Measurements from ENCODE around the gene SPOCK1. TPM values are rescaled to one million over a fixed set of nuclear protein-coding genes. Genes with fewer than 3 reads are reported as not detected.

Gene SPOCK1
- total and polyA plus RNA-seq, 9 of the 15 experiments (the other 6 are each of a cell fraction or from before 2014, with no cell fraction given), result 0.01 to 0.35 (median 0.04) TPM; not detected in 6

DNA sequence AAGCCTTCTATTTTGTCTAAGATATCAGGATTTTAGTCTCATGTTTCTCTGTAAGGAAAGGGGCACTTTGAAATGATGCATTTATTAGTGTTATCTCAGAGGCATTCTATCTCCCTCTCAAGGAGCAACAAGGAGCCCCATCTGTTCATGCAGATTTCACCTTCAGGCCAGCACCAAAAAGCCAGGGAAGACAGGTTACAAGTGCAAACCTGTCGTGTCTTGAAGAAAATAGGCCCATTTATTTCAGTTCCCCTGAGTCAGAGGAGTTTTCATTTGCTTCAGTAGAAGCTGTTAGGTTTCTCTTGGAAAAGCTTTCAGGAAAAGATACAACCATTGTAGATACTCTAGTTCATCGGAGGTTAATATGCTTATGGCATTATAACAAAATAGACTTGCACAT lies 97.2 kb downstream of the SPOCK1 start:
- ATAC-seq, result no peak
- Histone ChIP-seq H3K9me1 (ENCODE audit: control insufficient read depth, insufficient read depth, low read length) (no peaks in the 10 kb centered on the region), H3K4me2 (ENCODE audit: insufficient read depth, low read length) (no peak overlapping the region), H2AFZ (ENCODE audit: low read depth, low read length) (no peak overlapping the region), H4K20me1 (replicated peaks; ENCODE audit: control insufficient read depth, insufficient read depth, low read length) (no peaks in the 10 kb centered on the region), H3K27me3 (ENCODE audit: control insufficient read depth in 2 of 2, insufficient read depth in 2 of 2, low read length in 2 of 2) (peaks cover 0 to 6% of the 10 kb centered on the region in 2 experiments; a peak in 1 of 5 replicates), H3K36me3 (ENCODE audit: control insufficient read depth, insufficient read depth, low read length) (no peaks in the 10 kb centered on the region), H3K4me1 (replicated peaks in 1 of 2; ENCODE audit: control insufficient read depth in 2 of 2, insufficient read depth in 2 of 2, low read length in 2 of 2) (no peaks in the 10 kb centered on the region), H3K79me2 (ENCODE audit: control insufficient read depth, insufficient read depth, low read length) (no peaks in the 10 kb centered on the region), H3K9me3 (replicated peaks; ENCODE audit: control insufficient read depth, insufficient read depth, low read depth, low read length) (no peaks in the 10 kb centered on the region), H3K27ac (ENCODE audit: extremely low read depth, low read depth, low read length) (no peak overlapping the region), H3K4me3 (no peak overlapping the region), H3K9ac (ENCODE audit: insufficient read depth in 1 of 2, low read depth in 2 of 2, low read length in 2 of 2) (no peak overlapping the region)
- BruUV-seq (replicated peaks), result no TSS peak
- DNase-seq (ENCODE audit: extremely low read depth in 1 of 4, low spot score in 3 of 4), result no peak
- in situ Hi-C loops (cut with MboI), result no loop called here
- intact Hi-C loops (cut with micrococcal nuclease), result no loop called here
- FAIRE-seq, result no peak
- ChIA-PET POLR2A (interaction anchor here (2.0 kb wide), 1 partner anchor 11 kb away, joined by 7 read pairs; no protein-coding TSS in a partner anchor), CTCF (ENCODE audit: low intra/inter-chr PET ratio) (no interaction called here)
- WGBS (ENCODE audit: insufficient coverage, low coverage, missing lambda C conversion rate), result 0% methylated on average over 2 of the region's 2 CpGs
- no peak for TF ChIP-seq DMBX1 (CRISPR knock-in tag; IDR thresholded peaks at IDR 0.05; ENCODE audit: borderline replicate concordance)
- no peak for TF ChIP-seq ZBTB7A (IDR thresholded peaks at IDR 0.05; ENCODE audit: borderline replicate concordance, control insufficient read depth, low read depth, low read length)
- no peak for TF ChIP-seq KAT8 (IDR thresholded peaks at IDR 0.05; ENCODE audit: low read depth)
- TF ChIP-seq SREBF1 (IDR thresholded peaks at IDR 0.05; ENCODE audit: borderline replicate concordance, low read depth, low read length), result no peak
- no peak for TF ChIP-seq KDM2B (CRISPR knock-in tag; IDR thresholded peaks at IDR 0.05)
- TF ChIP-seq HMBOX1 (IDR thresholded peaks at IDR 0.05), result no peak
- no peak for TF ChIP-seq SMC3 (conservative IDR thresholded peaks at IDR 0.05; ENCODE audit: insufficient read depth, low read depth, low read length)
- TF ChIP-seq, protein P1, sequence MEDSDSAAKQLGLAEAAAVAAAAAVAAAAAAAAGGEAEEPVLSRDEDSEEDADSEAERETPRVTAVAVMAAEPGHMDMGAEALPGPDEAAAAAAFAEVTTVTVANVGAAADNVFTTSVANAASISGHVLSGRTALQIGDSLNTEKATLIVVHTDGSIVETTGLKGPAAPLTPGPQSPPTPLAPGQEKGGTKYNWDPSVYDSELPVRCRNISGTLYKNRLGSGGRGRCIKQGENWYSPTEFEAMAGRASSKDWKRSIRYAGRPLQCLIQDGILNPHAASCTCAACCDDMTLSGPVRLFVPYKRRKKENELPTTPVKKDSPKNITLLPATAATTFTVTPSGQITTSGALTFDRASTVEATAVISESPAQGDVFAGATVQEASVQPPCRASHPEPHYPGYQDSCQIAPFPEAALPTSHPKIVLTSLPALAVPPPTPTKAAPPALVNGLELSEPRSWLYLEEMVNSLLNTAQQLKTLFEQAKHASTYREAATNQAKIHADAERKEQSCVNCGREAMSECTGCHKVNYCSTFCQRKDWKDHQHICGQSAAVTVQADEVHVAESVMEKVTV (CRISPR knock-in tag; IDR thresholded peaks at IDR 0.05), result no peak
- TF ChIP-seq RFX7 (CRISPR knock-in tag; IDR thresholded peaks at IDR 0.05), result no peak
- no peak for TF ChIP-seq HDAC3 (IDR thresholded peaks at IDR 0.05; ENCODE audit: borderline replicate concordance, partially characterized antibody)
- no peak for TF ChIP-seq ZNF592 (IDR thresholded peaks at IDR 0.05)
- no peak for TF ChIP-seq RNF219 (CRISPR knock-in tag; IDR thresholded peaks at IDR 0.05)
